ENCODE results near the gene DCT. TPM values are rescaled to one million over a fixed set of nuclear protein-coding genes. Genes with fewer than 3 reads are reported as not detected.

Gene DCT
- under 0.01 TPM in 1 of 2 replicates, not detected in the other for total RNA-seq

DNA sequence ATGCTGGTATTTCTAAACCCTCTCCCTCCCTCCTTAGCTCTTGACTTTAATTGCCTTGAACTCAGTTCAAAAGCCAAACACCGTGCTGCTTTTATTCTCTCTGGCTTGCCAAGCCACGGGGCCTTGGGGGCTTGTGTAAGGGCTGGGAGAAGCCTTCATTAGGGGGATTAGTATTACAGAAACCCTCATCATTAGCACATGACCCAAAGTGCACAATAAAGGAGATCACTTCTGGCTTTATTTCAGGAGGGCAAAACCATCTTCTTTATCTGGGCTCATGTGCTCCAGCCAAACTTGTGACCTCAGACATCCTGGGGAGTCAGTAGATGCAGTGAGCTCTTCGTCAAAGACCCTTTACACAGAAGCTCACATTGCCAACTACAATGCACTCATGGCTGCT, at the start of gene DCT:
Gene DCT (minus strand): TSS at position 67 of the 400 bp plus-strand sequence. CDS start 427 bp downstream, outside the sequence.

Other genes starting within 250 kb of the DCT start
- 8.6 and 10.1 TPM in 2 replicates for gene TGDS, start 116.5 kb upstream of the DCT start, total RNA-seq
- 6.9 and 7.0 TPM in 2 replicates for gene GPR180, start 122.2 kb upstream of the DCT start, total RNA-seq
- gene SOX21, start 232.9 kb upstream of the DCT start, total RNA-seq, result not detected in 2 replicates

Measured in aortic smooth muscle cell (primary cell).